Ishikawa (cell line): ENCODE results near the gene TARS3.

ENCODE experiments used
- CEBPB ChIP-seq: IDR thresholded peaks from 2 replicates; pipeline ENCODE4 v1.6.1; 2012
- EGR1 ChIP-seq: IDR thresholded peaks from 2 replicates; pipeline ENCODE4 v1.6.1; 2012
- EP300 ChIP-seq: IDR thresholded peaks from 2 replicates; pipeline ENCODE4 v1.6.1; 2012; ENCODE audit warnings: borderline replicate concordance
- FOXM1 ChIP-seq: IDR thresholded peaks from 2 replicates; pipeline ENCODE4 v1.6.1; 2012; ENCODE audit warnings: low read depth, borderline replicate concordance
- NFIC ChIP-seq: IDR thresholded peaks from 2 replicates; pipeline ENCODE4 v1.6.1; 2012
- RAD21 ChIP-seq: IDR thresholded peaks from 2 replicates; pipeline ENCODE4 v1.6.1; 2012; ENCODE audit warnings: low read depth
- TAF1 ChIP-seq: IDR thresholded peaks from 2 replicates; pipeline ENCODE4 v1.6.1; 2012; ENCODE audit warnings: low read depth, mild to moderate bottlenecking
- TCF12 ChIP-seq: IDR thresholded peaks from 2 replicates; pipeline ENCODE4 v1.6.1; 2012; ENCODE audit warnings: low read depth
- TEAD4 ChIP-seq: IDR thresholded peaks from 2 replicates; pipeline ENCODE4 v1.6.1; 2012
- YY1 ChIP-seq: IDR thresholded peaks from 2 replicates; pipeline ENCODE4 v1.6.1; 2012; ENCODE audit warnings: low read depth
- TF ChIP-seq, protein P1 (sequence below): IDR thresholded peaks from 2 replicates; pipeline ENCODE4 v1.6.1; 2012
- TF ChIP-seq, protein P2 (sequence below): IDR thresholded peaks from 2 replicates; pipeline ENCODE4 v1.6.1; 2012; ENCODE audit warnings: low read depth, mild to moderate bottlenecking
- TF ChIP-seq, protein P3 (sequence below): IDR thresholded peaks from 2 replicates; pipeline ENCODE4 v1.6.1; 2012

DNA sequence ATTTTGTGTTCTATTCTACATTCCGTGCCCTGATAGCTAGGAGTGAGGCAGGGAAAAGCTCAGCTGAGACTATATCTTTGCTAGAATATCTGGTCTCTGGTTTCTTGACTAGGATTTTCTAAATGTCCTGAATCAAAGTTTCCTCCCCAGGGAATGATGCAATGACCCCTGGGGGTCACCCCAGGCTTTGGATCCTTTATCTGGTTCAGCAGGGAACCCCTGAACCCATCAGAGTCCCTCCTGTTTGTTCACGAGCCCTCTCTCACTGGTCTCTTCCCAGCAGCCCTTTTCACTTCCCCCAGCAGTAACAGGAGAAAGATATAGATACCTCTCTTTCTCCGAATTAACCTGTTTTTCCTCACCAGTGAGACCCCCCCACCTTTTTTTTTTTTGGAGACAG lies 86.4 kb downstream of the TARS3 start:
- TF ChIP-seq, protein P1, sequence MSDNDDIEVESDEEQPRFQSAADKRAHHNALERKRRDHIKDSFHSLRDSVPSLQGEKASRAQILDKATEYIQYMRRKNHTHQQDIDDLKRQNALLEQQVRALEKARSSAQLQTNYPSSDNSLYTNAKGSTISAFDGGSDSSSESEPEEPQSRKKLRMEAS: no peak
- TF ChIP-seq TAF1: no peak
- TF ChIP-seq EGR1: no peak
- no peak for TF ChIP-seq TEAD4
- TF ChIP-seq RAD21: no peak
- TF ChIP-seq, protein P2, sequence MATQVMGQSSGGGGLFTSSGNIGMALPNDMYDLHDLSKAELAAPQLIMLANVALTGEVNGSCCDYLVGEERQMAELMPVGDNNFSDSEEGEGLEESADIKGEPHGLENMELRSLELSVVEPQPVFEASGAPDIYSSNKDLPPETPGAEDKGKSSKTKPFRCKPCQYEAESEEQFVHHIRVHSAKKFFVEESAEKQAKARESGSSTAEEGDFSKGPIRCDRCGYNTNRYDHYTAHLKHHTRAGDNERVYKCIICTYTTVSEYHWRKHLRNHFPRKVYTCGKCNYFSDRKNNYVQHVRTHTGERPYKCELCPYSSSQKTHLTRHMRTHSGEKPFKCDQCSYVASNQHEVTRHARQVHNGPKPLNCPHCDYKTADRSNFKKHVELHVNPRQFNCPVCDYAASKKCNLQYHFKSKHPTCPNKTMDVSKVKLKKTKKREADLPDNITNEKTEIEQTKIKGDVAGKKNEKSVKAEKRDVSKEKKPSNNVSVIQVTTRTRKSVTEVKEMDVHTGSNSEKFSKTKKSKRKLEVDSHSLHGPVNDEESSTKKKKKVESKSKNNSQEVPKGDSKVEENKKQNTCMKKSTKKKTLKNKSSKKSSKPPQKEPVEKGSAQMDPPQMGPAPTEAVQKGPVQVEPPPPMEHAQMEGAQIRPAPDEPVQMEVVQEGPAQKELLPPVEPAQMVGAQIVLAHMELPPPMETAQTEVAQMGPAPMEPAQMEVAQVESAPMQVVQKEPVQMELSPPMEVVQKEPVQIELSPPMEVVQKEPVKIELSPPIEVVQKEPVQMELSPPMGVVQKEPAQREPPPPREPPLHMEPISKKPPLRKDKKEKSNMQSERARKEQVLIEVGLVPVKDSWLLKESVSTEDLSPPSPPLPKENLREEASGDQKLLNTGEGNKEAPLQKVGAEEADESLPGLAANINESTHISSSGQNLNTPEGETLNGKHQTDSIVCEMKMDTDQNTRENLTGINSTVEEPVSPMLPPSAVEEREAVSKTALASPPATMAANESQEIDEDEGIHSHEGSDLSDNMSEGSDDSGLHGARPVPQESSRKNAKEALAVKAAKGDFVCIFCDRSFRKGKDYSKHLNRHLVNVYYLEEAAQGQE: no peak
- no peak for TF ChIP-seq CEBPB
- TF ChIP-seq, protein P3, sequence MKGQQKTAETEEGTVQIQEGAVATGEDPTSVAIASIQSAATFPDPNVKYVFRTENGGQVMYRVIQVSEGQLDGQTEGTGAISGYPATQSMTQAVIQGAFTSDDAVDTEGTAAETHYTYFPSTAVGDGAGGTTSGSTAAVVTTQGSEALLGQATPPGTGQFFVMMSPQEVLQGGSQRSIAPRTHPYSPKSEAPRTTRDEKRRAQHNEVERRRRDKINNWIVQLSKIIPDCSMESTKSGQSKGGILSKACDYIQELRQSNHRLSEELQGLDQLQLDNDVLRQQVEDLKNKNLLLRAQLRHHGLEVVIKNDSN: no peak
- TF ChIP-seq EP300: no peak
- TF ChIP-seq TCF12: no peak
- no peak for TF ChIP-seq NFIC
- no peak for TF ChIP-seq YY1
- TF ChIP-seq FOXM1: no peak
